Measurements from ENCODE around the gene ABHD14A. TPM values are rescaled to one million over a fixed set of nuclear protein-coding genes. Genes with fewer than 3 reads are reported as not detected.

ABHD14A gene
- total and polyA plus RNA-seq, 2 of the 13 experiments (the other 11 are each of a cell fraction or from before 2014, with no cell fraction given), result 29.5 to 46.9 TPM

- TF ChIP-seq ZNF75D (CRISPR knock-in tag; IDR thresholded peaks at IDR 0.05; ENCODE audit: borderline replicate concordance) (no peak), LCORL (IDR thresholded peaks at IDR 0.05) (no peak), LCORL (CRISPR knock-in tag; IDR thresholded peaks at IDR 0.05) (peak; percentile 93), CBFB (CRISPR knock-in tag; IDR thresholded peaks at IDR 0.05) (no peak; the same call in 1 of the 2 replicates), SATB2 (CRISPR knock-in tag; IDR thresholded peaks at IDR 0.05) (no peak; the same call in 1 of the 2 replicates), IRF2 (CRISPR knock-in tag; IDR thresholded peaks at IDR 0.05) (peak; percentile 84), ZC3H4 (CRISPR knock-in tag; IDR thresholded peaks at IDR 0.05; ENCODE audit: borderline replicate concordance) (no peak), ESRRA (CRISPR knock-in tag; IDR thresholded peaks at IDR 0.05; ENCODE audit: low read depth) (peak; percentile 92; the same call in 1 of the 2 replicates), ZNF652 (CRISPR knock-in tag; IDR thresholded peaks at IDR 0.05; ENCODE audit: borderline replicate concordance, low read depth) (no peak), TBP (CRISPR knock-in tag; IDR thresholded peaks at IDR 0.05) (no peak), SALL1 (CRISPR knock-in tag; IDR thresholded peaks at IDR 0.05) (peak; percentile 76), FLYWCH1 (CRISPR knock-in tag; IDR thresholded peaks at IDR 0.05) (no peak), ZBTB1 (CRISPR knock-in tag; IDR thresholded peaks at IDR 0.05; ENCODE audit: borderline replicate concordance) (no peak), KDM2A (CRISPR knock-in tag; IDR thresholded peaks at IDR 0.05; ENCODE audit: borderline replicate concordance, low read depth) (peak; percentile 96), ZNF44 (CRISPR knock-in tag; IDR thresholded peaks at IDR 0.05) (no peak), EEA1 (CRISPR knock-in tag; IDR thresholded peaks at IDR 0.05; ENCODE audit: borderline replicate concordance) (no peak), ZNF773 (CRISPR knock-in tag; IDR thresholded peaks at IDR 0.05; ENCODE audit: borderline replicate concordance) (no peak; the same call in 1 of the 2 replicates), AKAP8 (CRISPR knock-in tag; IDR thresholded peaks at IDR 0.05) (0 out of 2 replicates have a peak, but pooled peaks have one; percentile 55), ZBTB10 (CRISPR knock-in tag; IDR thresholded peaks at IDR 0.05; ENCODE audit: borderline replicate concordance) (peak; percentile 79; the same call in 1 of the 2 replicates), FOXJ3 (CRISPR knock-in tag; IDR thresholded peaks at IDR 0.05; ENCODE audit: borderline replicate concordance) (no peak), NBN (conservative IDR thresholded peaks at IDR 0.05) (no peak), PHF8 (CRISPR knock-in tag; IDR thresholded peaks at IDR 0.05) (peak; percentile 83), TOPORS (CRISPR knock-in tag; IDR thresholded peaks at IDR 0.05) (peak; percentile 70), PHF20 (CRISPR knock-in tag; IDR thresholded peaks at IDR 0.05) (peak; percentile 63)
- TF ChIP-seq, protein P1, sequence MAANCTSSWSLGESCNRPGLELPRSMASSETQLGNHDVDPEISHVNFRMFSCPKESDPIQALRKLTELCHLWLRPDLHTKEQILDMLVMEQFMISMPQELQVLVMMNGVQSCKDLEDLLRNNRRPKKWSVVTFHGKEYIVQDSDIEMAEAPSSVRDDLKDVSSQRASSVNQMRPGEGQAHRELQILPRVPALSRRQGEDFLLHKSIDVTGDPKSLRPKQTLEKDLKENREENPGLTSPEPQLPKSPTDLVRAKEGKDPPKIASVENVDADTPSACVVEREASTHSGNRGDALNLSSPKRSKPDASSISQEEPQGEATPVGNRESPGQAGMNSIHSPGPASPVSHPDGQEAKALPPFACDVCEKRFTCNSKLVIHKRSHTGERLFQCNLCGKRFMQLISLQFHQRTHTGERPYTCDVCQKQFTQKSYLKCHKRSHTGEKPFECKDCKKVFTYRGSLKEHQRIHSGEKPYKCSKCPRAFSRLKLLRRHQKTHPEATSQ (CRISPR knock-in tag; IDR thresholded peaks at IDR 0.05; ENCODE audit: borderline replicate concordance), result no peak
- TF ChIP-seq, protein P2, sequence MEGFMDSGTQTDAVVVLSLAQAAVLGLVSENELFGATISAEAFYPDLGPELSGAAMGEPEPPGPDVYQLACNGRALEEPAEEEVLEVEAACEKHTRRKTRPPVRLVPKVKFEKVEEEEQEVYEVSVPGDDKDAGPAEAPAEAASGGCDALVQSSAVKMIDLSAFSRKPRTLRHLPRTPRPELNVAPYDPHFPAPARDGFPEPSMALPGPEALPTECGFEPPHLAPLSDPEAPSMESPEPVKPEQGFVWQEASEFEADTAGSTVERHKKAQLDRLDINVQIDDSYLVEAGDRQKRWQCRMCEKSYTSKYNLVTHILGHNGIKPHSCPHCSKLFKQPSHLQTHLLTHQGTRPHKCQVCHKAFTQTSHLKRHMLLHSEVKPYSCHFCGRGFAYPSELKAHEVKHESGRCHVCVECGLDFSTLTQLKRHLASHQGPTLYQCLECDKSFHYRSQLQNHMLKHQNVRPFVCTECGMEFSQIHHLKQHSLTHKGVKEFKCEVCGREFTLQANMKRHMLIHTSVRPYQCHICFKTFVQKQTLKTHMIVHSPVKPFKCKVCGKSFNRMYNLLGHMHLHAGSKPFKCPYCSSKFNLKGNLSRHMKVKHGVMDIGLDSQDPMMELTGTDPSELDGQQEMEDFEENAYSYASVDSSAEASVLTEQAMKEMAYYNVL (CRISPR knock-in tag; IDR thresholded peaks at IDR 0.05; ENCODE audit: borderline replicate concordance), result peak; percentile 59; the same call in 1 of the 2 replicates
Measured at GRCh38 chr3:51941798-51942602, 32.9 kb upstream of the ABHD14A start, which contains the start of the genes PARP3 and RRP9 (continued).

Measured in HepG2 (cell line).